ENCODE measurements around the gene DOK6.
"Not testable (repeated sequence)": the region's sequence is repeated elsewhere in the genome, so short reads cannot be mapped to it uniquely, and the experiment has no call there.

DOK6 gene

DNA sequence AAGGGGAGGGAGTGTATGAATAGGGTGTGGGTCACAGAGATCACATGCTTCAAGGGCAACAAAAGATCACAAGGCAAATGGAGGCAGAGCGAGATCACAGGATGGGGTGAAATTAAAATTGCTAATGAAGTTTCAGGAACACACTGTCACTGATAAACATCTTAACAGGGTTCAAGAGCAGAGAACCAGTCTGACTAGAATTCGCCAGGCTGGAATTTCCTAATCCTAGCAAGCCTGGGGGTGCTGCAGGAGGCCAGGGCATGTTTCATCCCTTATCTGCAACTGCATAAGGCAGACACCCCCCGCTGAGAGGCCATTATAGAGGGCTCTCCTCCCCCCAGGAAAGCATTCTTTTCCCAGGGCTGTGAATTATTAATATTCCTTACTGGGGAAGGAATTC, 478.4 kb downstream of the DOK6 start:
- DNase-seq: not testable (repeated sequence)

DNA sequence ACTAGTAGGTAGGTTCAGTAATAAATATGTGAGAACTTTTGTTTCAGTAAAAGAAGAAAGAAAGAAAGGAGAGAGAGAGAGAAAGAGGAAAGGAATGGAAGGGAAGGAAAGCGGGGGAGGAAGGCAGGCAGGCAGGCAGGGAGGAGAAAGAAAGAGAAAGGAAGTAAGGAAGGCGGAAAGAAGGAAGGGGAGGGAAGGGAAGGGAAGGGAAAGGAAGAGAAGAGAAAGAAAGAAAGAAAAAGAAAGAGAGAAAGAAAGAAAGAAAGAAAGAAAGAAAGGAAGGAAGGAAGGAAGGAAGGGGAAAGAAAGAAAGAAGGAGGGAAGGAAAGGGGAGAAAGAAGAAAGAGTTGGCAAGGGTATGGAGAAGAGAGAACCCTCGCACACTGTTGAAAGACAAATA, 479.4 kb downstream of the DOK6 start:
- DNase-seq: no peak

DNA sequence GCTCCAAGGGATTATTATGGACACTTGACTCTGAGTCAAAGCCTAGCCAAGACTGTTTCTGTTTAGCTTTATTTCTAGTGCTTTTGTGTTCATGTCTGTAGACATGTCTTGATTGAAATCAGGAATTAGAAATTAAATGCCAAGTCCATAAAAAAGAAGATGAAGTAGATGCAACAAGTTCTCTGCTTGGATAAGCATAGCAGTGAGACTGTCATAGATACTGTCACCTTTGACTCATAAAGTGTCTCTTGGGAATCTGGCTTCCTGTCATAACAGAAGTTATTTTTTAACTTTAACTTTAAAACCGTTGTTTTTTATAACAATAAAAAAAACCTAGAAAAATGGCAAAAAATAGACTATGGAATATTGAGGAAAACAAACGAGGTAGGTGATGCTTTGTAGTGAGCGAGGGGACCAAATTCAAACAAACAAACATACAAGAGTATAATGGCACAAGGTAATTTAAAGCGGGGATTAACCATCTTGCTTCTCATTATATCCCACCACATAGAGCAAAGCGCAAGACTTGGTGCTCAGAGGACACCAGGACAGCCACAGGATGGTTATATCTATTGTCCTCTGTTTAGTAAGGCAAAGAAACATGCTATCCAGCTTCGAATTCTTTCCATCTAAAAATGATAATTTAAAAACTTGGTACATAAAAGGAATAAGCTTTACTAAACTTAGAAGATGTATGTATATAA, 482.4 kb downstream of the DOK6 start:
- DNase-seq: no peak

DNA sequence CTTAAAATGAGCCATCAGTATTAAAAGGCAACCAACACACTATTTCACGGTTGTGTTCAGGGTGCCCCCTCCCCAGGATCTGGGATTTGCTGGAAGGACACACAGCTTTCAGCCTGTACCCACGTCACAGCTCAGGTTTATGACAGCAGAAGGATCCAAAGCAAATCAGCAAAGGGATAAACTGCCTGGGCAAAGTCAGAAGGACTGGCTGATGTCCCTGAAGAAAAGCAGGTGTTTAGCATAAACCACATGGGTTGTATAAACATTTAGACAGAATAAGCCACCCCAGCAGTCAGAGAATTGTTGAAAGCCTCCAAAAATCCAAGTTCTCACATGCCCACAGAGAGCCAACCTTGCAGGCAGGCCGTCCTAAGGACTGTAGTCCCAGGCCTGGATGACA, 483.1 kb downstream of the DOK6 start:
- DNase-seq: no peak

DNA sequence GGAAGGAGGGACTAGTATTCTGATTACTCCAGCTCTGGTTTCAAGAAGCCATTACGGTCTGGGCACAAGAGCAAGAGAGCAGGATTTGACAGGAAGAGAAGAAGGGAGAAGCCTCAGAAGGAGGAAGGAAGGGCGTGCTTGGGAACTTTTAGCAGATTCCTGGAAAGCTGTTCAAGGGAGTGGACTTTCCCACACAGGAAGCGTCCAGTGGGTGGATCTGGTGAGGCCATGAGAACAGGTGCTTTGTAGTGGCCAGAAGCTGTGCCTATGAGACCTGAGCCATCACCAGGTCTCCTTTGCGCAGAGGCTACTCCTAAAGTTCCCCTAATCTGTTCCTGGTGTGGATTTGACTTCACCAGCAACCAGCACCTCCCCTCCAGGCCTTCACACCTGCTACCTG, 484.7 kb downstream of the DOK6 start:
- no peak for DNase-seq

DNA sequence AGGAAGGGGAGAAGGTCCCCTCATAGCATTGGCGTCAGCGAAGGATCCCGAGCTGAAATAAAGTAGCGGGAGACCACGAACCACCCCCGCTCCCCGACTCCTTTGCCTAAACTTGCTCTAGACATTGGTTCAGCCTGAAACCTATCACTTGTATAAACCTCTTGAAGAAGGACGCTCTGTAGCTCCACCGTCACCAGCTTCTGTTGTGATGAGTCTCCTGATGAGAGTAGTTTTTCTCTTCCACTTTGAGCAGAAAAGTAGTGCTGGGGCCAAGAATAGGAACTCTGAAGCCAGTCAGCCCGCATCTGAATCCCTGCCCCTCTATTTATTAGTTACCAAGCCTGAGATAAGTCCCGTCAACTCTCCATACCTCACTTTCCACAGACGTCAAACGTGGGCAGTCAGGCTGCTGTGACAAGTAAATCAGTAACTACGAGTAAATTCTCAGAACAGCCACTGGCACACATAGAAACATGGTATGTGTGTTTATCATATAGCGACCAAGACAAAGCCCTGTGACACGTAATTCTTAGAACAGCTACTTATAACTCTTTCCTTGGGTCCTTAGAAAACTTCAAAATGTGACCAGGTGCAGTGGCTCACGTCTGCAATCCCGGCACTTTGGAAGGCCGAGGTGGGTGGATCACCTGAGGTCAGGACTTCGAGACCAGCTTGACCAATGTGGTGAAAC, 485.3 kb downstream of the DOK6 start:
- DNase-seq: no peak

DNA sequence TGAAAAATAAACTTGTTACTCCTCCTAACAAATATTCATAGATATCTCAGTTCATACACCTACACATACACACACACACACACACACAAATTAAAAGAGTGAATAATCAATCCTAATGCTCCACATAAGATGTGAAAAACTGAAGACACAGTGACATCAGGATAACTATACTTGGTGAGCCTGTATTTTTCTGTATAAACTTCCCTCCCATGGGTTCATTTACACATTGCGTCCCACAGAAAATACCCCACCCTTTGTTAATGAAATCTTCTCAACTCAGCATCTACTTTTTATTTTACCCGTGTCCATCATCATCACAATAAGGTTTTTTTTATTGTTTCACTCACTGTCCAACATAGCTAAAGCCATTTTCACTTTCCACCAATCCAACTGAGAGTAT, 486.6 kb downstream of the DOK6 start:
- DNase-seq: no peak

DNA sequence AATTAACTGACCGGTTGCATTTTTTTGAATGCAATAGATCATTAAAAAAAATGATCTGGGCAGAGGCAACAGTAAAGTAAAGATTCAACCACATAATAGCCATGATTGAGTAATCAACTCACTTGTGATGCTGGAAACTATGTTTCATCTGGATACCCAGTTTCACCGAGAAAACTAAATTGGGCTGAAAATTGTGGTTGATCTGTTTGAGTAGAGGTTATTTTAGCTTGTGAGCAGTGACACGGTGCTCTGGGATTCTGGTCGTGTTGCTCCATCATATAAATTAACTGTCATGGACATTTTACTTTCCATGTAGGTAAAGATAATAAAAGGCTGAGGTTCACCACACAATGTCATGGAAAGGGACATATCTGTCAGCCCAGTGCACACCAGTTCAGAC, 488.3 kb downstream of the DOK6 start:
- no peak for DNase-seq

DNA sequence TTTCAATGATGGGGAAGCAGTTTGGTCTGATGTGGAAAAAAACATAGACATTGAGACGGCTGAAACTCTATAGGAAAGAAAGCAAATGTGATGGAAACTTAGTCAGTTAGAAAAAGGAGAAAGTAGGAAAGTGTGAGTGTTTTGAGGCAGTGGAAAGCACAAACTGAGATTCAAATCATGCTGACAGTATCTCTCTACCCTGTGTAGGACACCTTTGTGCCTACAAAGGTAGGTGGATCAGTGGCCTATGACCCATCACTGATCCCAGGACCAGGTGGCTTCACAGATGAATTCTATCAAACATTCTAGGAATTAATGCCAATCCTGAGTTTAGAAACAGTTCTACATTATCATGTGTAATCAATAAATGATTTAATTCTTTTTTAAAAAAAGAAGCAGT, 489.9 kb downstream of the DOK6 start:
- DNase-seq: no peak

DNA sequence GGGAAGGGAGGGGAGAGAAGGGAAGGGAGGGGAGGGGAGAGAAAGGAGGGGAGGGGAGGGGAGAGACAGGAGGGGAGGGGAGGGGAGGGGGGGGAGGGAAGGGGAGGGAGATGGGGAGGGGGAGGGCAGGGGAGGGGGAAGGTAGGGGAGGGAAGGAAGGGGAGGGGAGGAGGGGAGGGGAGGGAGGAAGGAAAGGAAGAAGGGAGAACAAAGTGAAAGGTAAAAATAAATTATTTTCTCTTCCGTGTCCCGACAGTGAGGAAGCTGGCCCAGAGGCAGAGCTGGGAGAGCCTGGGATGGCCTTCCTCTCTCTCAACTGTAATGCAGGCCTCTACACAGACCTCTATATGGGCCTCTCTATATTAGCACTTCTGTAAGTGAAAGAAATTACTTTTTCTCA, 493.8 kb downstream of the DOK6 start:
- DNase-seq: no peak

DNA sequence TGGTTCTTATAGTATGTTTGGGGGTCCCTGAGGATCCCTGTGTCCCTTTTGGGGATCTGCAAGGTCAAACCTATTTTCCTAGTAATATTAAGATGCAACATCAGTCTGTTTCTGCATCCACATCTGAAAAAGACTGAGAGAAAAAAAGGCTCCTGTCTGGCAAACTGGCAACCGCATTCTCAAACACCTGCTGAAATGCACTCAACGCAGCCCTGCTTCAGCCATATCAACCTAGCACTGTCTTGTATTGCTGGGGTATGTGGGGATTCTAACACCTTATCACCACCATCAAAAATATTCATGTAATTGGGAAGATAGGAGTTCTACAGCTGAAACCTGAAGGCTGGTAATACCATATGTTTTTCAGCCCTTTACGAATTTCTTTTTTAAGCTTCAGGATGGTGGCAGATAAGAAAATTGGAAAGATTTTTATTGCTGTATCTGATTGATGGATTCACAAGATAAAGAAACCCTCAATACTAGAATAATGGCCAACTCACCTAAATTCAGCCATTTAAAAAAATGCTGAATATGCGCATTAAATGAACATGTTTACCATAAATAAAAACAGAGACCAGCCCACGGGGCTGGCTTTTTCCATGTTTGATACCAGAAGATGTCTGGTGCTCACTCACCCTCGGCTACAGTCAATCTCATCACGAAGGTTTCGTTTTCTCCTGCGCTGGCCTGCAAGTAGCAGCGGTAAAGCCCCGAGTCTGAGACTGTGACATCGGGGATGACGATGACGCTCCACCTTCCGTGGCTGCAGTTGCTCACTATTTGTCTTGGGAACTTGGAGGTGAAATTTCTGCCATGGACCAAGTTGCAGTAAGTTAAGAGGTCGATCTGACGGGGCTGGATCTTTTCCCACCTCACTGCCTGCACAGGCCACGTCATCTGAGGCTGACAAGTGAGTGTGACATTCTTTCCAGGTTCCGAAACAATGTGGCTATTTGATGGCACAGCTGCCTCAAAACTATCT, 494.7 kb downstream of the DOK6 start:
- no peak for DNase-seq

DNA sequence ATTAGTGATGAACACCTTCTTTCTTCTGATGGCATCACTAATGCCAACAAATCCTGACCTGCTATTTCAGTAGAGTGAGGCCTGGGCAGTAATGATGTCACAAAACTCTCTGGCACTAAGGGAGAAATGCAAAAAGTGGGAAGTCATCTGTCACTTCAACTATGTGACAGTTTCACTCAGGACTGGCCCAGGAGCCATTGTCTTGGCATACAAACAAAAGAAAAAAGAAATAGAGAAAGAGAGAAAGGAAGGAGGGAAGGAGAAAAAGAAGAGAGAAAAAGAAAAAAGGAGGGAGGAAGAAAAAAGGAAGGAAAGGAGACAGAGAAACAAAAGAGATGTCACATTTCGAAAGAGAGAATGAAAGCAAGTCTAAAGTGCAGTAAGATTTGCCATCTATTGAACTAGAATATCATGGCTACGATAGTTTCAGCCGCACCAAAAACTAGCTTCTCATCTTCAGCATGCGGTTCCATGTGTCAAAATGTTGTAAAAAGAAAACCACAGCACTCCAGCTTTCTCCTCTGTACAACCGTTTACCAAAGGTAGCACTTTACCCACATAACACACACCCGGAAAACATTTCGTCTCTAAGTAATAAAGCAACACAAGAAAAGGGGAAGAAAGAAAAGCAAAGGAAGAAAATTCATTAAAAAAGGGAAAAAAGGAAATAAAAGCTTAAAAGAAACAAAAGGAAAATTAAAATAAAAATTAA, 496.9 kb downstream of the DOK6 start:
- DNase-seq: no peak

DNA sequence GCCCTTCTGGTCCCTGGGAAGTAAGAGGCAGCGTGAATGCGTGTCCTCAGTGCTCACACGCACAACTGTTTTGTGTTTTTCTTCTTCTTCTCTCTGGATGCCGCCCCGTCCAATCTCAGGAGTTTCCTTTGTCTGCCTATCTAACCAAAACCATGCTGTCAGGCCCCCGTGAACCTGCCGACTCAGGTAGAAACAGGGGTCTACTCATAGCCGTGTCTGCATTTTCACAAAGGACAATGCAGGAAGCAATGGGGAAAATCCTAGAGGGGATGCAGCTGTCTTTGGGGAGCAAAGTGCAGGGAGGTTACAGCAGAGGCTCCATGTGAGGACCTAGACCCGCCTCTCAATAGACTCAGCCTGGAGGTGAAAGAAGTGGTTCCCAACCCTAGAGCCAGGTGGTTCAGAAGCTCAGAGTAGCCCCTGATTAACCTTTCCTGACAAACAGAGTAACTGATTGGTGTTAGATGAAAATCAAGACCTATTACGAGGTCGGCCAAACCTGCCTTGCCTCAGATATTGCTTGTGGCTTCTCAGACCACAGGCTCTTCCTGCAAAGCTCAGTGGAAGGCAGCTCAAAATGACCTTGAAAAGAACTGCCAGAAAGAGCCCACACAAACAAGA, 497.7 kb downstream of the DOK6 start:
- no peak for DNase-seq
